22Rv1 (cell line): ENCODE data around the gene KSR2.

Experiments used
- H3K27ac ChIP-seq: fragments of 450-650 bp; 2 replicates; pipeline ENCODE4 v1.5.1; 2017
- ZFX ChIP-seq: fragments of 450-650 bp; IDR thresholded peaks from 2 replicates; pipeline ENCODE4 v1.6.1; 2017; ENCODE audit warnings: antibody characterized with exemption, borderline replicate concordance
- TF ChIP-seq, protein P1 (sequence below): fragments of 450-650 bp; IDR thresholded peaks from 2 replicates; pipeline ENCODE4 v1.5.1; 2017; ENCODE audit warnings: mild to moderate bottlenecking

Gene KSR2

DNA sequence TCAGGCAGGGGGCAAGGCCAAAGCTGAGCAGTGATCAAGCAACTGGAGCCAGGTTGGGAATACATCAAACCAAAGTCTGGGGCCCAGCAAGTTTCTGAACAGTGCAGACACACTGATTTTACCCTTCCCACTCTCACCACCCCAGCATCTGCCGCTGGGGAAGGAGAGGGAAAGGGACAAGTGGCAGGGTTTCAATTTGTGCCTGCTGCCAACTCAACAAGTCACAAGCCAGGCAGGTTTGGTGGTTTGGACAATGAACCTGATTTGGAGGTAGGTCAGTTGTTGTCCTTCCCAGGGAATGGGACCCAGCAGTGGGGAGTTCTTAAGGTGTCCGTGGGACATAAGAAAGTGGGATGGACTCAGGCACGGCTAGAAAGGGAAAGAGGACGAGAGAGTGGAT lies 455.4 kb downstream of the KSR2 start:
- no peak overlapping the region for H3K27ac ChIP-seq
- TF ChIP-seq, protein P1, sequence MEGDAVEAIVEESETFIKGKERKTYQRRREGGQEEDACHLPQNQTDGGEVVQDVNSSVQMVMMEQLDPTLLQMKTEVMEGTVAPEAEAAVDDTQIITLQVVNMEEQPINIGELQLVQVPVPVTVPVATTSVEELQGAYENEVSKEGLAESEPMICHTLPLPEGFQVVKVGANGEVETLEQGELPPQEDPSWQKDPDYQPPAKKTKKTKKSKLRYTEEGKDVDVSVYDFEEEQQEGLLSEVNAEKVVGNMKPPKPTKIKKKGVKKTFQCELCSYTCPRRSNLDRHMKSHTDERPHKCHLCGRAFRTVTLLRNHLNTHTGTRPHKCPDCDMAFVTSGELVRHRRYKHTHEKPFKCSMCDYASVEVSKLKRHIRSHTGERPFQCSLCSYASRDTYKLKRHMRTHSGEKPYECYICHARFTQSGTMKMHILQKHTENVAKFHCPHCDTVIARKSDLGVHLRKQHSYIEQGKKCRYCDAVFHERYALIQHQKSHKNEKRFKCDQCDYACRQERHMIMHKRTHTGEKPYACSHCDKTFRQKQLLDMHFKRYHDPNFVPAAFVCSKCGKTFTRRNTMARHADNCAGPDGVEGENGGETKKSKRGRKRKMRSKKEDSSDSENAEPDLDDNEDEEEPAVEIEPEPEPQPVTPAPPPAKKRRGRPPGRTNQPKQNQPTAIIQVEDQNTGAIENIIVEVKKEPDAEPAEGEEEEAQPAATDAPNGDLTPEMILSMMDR = no peak
- TF ChIP-seq ZFX = no peak

GRCh38 chr12:117508468-117508867 lies 460.3 kb downstream of the KSR2 start:
- no peak overlapping the region for H3K27ac ChIP-seq

DNA sequence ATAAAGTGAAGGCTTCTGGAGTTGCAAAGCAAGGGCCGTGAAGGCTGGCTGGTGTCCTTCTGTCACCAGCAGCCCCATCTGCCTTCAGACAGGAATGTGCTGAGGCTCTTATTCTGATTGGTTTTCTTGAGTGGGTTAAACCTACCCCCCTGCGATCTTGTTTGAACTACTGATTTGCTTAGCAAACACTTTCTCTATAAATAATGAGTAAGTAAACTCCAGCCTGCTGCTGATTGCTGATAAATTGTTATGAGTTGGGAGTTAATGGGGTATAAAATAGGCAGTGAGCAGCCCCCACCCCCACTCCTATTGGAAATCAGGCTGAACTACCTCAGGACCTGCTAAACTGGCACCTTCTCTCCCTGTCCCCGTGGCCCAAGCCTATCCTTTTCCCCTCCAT lies 461.2 kb downstream of the KSR2 start:
- no peak overlapping the region for H3K27ac ChIP-seq
- TF ChIP-seq ZFX = no peak
- TF ChIP-seq, protein P1 = no peak

More at GRCh38 chr12:117508468-117508867, 460.3 kb downstream of the KSR2 start:
- TF ChIP-seq ZFX = no peak
- TF ChIP-seq, protein P1 = no peak

- H3K27ac ChIP-seq = no peak overlapping the region
- TF ChIP-seq ZFX = no peak
- TF ChIP-seq, protein P1 = no peak
Observed at GRCh38 chr12:117506333-117506732, 462.5 kb downstream of the KSR2 start.

- no peak overlapping the region for H3K27ac ChIP-seq
- no peak for TF ChIP-seq ZFX
- TF ChIP-seq, protein P1 = no peak
Observed at GRCh38 chr12:117502633-117503032, 466.2 kb downstream of the KSR2 start.

DNA sequence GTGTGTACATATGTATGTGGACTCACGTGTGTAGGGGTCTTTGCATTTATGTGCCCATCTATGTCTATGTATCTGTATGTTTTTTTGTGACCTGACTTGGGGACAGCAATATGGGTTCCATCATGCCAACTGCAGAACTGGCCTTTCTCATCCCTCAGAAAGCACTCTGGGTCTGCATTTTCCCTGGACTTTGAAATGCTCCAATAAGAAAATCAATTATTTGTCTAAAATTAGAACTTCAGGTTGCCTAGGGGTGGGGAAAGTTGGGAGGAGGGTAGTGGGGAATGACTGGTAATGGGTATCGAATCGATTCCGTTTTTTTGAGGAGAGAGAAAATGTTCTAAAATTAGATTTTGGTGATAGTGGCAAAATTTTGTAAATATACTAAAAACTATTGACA lies 466.6 kb downstream of the KSR2 start:
- H3K27ac ChIP-seq = no peak overlapping the region
- TF ChIP-seq, protein P1 = no peak
- no peak for TF ChIP-seq ZFX

GRCh38 chr12:117501076-117501869 lies 467.5 kb downstream of the KSR2 start:
- TF ChIP-seq ZFX = no peak
- TF ChIP-seq, protein P1 = no peak
- no peak overlapping the region for H3K27ac ChIP-seq
